ENCODE measurements around the gene WSCD2.
A peak's percentile ranks its signal among the peaks of the same experiment; 100 is the strongest.

The WSCD2 gene

DNA sequence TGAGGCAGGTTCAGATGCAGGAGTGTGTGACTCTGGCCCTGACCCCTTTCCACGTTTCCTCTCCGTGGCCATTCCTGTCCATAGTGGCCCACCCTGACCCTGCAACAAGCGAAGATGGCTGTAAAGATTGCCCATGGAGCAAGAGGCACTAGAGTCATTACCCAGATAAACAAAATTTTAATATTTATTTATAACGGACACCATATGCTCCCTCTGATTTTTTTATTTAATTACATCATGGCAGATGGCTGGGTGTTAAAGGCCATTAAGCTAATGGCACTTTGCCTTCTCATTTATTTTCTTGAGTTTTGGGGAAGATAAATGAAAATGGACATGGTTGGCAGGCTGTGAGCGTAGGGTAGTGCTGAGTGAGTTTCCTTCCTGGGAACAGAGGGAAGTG, 58.7 kb downstream of the WSCD2 start:
- H3K4me3 ChIP-seq (ENCODE audit: low read depth in 1 of 2, low read length in 1 of 2): no peak overlapping the region
- no peaks in the 10 kb centered on the region for H3K4me1 ChIP-seq (ENCODE audit: control insufficient read depth in 1 of 2, insufficient read depth in 1 of 2, low read depth in 1 of 2, low read length in 1 of 2)
- H3K36me3 ChIP-seq: no peaks in the 10 kb centered on the region
- no peaks in the 10 kb centered on the region for H3K9me3 ChIP-seq
- H3K27ac ChIP-seq: no peak overlapping the region
- TF ChIP-seq, protein P1, sequence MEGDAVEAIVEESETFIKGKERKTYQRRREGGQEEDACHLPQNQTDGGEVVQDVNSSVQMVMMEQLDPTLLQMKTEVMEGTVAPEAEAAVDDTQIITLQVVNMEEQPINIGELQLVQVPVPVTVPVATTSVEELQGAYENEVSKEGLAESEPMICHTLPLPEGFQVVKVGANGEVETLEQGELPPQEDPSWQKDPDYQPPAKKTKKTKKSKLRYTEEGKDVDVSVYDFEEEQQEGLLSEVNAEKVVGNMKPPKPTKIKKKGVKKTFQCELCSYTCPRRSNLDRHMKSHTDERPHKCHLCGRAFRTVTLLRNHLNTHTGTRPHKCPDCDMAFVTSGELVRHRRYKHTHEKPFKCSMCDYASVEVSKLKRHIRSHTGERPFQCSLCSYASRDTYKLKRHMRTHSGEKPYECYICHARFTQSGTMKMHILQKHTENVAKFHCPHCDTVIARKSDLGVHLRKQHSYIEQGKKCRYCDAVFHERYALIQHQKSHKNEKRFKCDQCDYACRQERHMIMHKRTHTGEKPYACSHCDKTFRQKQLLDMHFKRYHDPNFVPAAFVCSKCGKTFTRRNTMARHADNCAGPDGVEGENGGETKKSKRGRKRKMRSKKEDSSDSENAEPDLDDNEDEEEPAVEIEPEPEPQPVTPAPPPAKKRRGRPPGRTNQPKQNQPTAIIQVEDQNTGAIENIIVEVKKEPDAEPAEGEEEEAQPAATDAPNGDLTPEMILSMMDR (IDR thresholded peaks at IDR 0.05): no peak
- peaks cover 7% of the 10 kb centered on the region for H3K27me3 ChIP-seq

DNA sequence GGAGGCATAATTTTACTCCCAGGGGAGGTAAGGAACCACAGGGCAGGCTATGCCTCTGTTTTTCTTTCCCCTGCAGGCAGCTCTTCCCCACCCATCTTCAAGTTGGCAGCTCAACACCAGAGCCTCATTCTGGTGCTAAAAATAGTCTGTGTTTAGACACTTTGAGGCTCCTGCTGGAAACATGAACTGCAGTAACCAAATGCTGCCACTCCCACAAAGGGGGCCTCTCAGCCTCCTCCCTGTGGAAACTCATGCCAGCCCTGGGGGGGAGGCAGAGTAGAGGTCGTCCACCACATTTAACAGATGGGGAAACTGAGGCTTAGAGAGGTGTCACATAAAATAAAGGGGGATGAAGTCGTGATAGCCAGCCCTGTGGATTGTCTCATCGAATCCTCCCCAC, 61.4 kb downstream of the WSCD2 start:
- Histone ChIP-seq H3K9me3 (no peaks in the 10 kb centered on the region), H3K27ac (no peak overlapping the region), H3K36me3 (no peaks in the 10 kb centered on the region), H3K27me3 (peaks cover 7% of the 10 kb centered on the region), H3K4me1 (ENCODE audit: control insufficient read depth in 1 of 2, insufficient read depth in 1 of 2, low read depth in 1 of 2, low read length in 1 of 2) (no peaks in the 10 kb centered on the region), H3K4me3 (ENCODE audit: low read depth in 1 of 2, low read length in 1 of 2) (no peak overlapping the region)
- TF ChIP-seq, protein P1 (IDR thresholded peaks at IDR 0.05): no peak

DNA sequence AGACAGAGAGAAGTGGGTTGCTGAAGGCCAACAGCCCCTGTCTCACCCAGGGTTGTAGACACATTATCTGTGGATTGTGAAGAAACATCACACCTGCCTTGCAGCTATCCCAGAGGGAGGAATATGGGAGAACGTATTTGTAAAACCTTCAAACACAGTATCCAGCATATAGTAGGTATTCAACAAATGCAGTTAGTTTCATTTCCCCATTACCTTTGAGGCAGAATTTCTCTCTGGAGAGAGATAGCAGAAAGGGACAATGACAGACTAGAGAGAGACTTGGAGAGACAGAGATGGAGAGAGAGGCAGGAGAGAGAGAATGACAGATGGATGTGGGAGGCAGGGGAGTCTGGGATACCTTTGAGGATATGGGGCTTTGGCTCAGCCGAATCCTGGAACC, 62.0 kb downstream of the WSCD2 start:
- no peak overlapping the region for H3K4me3 ChIP-seq (ENCODE audit: low read depth in 1 of 2, low read length in 1 of 2)
- TF ChIP-seq, protein P1 (IDR thresholded peaks at IDR 0.05): no peak

DNA sequence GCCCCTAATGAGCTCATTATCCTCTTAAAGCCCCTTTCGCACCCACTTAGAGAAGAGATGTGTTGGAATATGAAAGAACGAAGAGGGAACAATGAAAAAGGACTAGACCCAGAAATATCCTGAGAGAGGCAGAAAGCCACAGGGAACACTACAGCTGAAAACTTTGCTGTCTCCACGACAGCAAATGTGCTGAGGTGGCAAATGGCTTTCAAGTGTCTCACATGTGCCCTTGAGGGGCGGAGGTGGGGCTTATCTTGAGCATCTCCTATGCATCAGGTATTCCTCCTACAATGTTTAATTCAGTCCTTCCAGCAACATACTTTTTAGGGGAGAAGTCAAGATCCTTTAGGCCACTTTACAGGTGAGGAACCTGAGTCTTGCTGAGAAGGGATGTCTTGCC, 62.9 kb downstream of the WSCD2 start:
- TF ChIP-seq, protein P1 (IDR thresholded peaks at IDR 0.05): no peak
- no peaks in the 10 kb centered on the region for H3K9me3 ChIP-seq

More for the DNA sequence above, 62.0 kb downstream of the WSCD2 start:
- no peaks in the 10 kb centered on the region for H3K36me3 ChIP-seq
- no peaks in the 10 kb centered on the region for H3K9me3 ChIP-seq
- no peak overlapping the region for H3K27ac ChIP-seq
- H3K27me3 ChIP-seq: peaks cover 7% of the 10 kb centered on the region
- H3K4me1 ChIP-seq (ENCODE audit: control insufficient read depth in 1 of 2, insufficient read depth in 1 of 2, low read depth in 1 of 2, low read length in 1 of 2): no peaks in the 10 kb centered on the region

DNA sequence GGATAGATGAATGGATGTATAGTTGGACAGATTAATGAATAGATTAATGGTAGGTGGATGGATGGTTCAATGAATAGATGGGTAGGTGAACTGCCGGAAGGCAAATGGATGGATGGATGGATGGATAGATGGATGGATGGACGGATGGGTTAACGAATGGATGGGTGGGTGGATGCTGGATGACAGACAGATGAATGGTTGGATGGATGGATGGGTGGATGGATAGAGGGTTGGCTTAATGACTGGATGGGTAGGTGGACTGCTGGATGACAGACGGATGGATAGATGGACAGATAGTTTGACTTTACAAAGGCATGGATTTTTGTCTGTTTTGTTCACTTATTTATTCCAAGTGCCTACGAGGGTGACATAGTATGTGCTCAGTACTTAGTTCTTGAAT, 64.4 kb downstream of the WSCD2 start:
- no peak overlapping the region for H3K4me3 ChIP-seq (ENCODE audit: low read depth in 1 of 2, low read length in 1 of 2)
- H3K36me3 ChIP-seq: no peaks in the 10 kb centered on the region
- peaks cover under 1% of the 10 kb centered on the region for H3K27me3 ChIP-seq
- TF ChIP-seq, protein P1 (IDR thresholded peaks at IDR 0.05): no peak
- no peaks in the 10 kb centered on the region for H3K4me1 ChIP-seq (ENCODE audit: control insufficient read depth in 1 of 2, insufficient read depth in 1 of 2, low read depth in 1 of 2, low read length in 1 of 2)
- H3K9me3 ChIP-seq: no peaks in the 10 kb centered on the region
- no peak overlapping the region for H3K27ac ChIP-seq

More for the DNA sequence above, 62.9 kb downstream of the WSCD2 start:
- no peak overlapping the region for H3K27ac ChIP-seq
- H3K27me3 ChIP-seq: peaks cover 7% of the 10 kb centered on the region
- no peak overlapping the region for H3K4me3 ChIP-seq (ENCODE audit: low read depth in 1 of 2, low read length in 1 of 2)
- H3K4me1 ChIP-seq (ENCODE audit: control insufficient read depth in 1 of 2, insufficient read depth in 1 of 2, low read depth in 1 of 2, low read length in 1 of 2): no peaks in the 10 kb centered on the region
- no peaks in the 10 kb centered on the region for H3K36me3 ChIP-seq

DNA sequence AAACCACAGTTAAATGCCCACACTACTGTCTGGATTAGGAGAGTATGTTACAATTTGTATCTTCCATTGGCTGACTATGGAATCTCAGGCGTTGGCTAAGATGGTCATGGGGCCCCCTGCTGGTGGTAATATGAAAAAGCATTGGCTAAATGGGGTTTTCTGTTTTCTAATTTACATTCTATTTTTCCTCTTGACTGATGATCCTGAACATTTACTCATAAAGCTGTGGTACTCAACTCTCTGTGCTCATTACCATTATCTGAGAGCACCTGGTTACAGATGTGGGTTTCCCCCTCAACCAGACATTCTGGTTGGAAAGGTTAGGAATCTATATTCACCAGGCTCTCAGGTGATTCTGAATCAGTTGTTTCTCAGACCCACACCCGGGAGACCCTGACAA, 64.8 kb downstream of the WSCD2 start:
- TF ChIP-seq, protein P1 (IDR thresholded peaks at IDR 0.05): peak; percentile 17
- Histone ChIP-seq H3K27me3 (no peaks in the 10 kb centered on the region), H3K4me3 (ENCODE audit: low read depth in 1 of 2, low read length in 1 of 2) (no peak overlapping the region), H3K4me1 (ENCODE audit: control insufficient read depth in 1 of 2, insufficient read depth in 1 of 2, low read depth in 1 of 2, low read length in 1 of 2) (no peaks in the 10 kb centered on the region), H3K9me3 (no peaks in the 10 kb centered on the region), H3K36me3 (no peaks in the 10 kb centered on the region), H3K27ac (no peak overlapping the region)
